PFSK-1 (cell line): Measurements from ENCODE around the gene ZFHX3.

ENCODE experiments used
- FOXP2 ChIP-seq: optimal IDR thresholded peaks from 2 replicates; pipeline ENCODE3; 2011; ENCODE audit warnings: borderline replicate concordance, control low read depth, inconsistent platforms; ENCODE audit not compliant: insufficient read depth; ENCODE audit errors: extremely low read length, extremely low read depth
- POLR2AphosphoS5 ChIP-seq: IDR thresholded peaks from 2 replicates; pipeline ENCODE4 v1.6.1; 2012; ENCODE audit warnings: low read depth, mild to moderate bottlenecking, control low read depth, low read length, moderate library complexity
- TF ChIP-seq, protein P1 (sequence below), 2 experiments: IDR thresholded peaks; 2 replicates each; pipeline versions ENCODE4 v1.6.1 to v1.8.0; 2011 to 2012; ENCODE audit warnings: low read depth in 2 of 2, low read length in 2 of 2, control low read depth in 1 of 2, inconsistent platforms in 1 of 2, mild to moderate bottlenecking in 1 of 2, moderate library complexity in 1 of 2; ENCODE audit not compliant: insufficient read depth in 1 of 2

DNA sequence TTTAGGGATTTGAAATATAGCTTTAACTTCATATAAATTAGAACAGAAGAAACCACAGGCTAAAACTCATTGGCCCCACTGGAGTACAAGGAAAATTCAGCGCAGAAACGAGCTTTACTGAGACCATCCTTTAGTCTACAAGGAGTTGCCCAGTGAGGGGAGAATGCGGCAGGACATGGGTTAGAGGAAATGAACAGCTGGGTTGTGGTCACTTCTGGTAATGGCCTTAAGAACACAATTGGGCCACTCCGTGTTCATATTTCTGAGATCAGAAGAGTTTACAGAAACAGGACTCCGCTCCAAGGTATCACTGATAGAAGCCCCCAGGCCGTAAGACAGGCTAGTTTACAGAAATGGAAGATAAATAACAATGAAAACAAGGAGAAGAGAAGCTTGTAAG is 188.3 kb downstream of the ZFHX3 start:
- TF ChIP-seq POLR2AphosphoS5 (no peak), FOXP2 (no peak)
- TF ChIP-seq, protein P1, sequence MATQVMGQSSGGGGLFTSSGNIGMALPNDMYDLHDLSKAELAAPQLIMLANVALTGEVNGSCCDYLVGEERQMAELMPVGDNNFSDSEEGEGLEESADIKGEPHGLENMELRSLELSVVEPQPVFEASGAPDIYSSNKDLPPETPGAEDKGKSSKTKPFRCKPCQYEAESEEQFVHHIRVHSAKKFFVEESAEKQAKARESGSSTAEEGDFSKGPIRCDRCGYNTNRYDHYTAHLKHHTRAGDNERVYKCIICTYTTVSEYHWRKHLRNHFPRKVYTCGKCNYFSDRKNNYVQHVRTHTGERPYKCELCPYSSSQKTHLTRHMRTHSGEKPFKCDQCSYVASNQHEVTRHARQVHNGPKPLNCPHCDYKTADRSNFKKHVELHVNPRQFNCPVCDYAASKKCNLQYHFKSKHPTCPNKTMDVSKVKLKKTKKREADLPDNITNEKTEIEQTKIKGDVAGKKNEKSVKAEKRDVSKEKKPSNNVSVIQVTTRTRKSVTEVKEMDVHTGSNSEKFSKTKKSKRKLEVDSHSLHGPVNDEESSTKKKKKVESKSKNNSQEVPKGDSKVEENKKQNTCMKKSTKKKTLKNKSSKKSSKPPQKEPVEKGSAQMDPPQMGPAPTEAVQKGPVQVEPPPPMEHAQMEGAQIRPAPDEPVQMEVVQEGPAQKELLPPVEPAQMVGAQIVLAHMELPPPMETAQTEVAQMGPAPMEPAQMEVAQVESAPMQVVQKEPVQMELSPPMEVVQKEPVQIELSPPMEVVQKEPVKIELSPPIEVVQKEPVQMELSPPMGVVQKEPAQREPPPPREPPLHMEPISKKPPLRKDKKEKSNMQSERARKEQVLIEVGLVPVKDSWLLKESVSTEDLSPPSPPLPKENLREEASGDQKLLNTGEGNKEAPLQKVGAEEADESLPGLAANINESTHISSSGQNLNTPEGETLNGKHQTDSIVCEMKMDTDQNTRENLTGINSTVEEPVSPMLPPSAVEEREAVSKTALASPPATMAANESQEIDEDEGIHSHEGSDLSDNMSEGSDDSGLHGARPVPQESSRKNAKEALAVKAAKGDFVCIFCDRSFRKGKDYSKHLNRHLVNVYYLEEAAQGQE (IDR thresholded peaks at IDR 0.05; ENCODE audit: insufficient read depth in 1 of 2, low read depth in 2 of 2, low read length in 2 of 2) = no peak
